GM10266 (cell line): ENCODE data around the gene EVC2.

Source experiments
- DNase-seq: peaks from one replicate; pipeline ENCODE4 v3.0.0; 2012; ENCODE audit errors: extremely low spot score
- CTCF ChIP-seq: IDR thresholded peaks from 2 replicates; pipeline ENCODE4 v1.5.1; 2012; ENCODE audit warnings: mild to moderate bottlenecking, low read depth; ENCODE audit not compliant: control insufficient read depth, insufficient read depth; ENCODE audit errors: missing control alignments

The EVC2 gene

GRCh38 chr4:5696341-5696740, 12.0 kb downstream of the EVC2 start:
- DNase-seq, result no peak
- no peak for TF ChIP-seq CTCF

GRCh38 chr4:5693871-5694270, 14.5 kb downstream of the EVC2 start:
- no peak for DNase-seq

GRCh38 chr4:5691491-5692132, 16.7 kb downstream of the EVC2 start:
- DNase-seq, result no peak
- TF ChIP-seq CTCF, result no peak

More at GRCh38 chr4:5693871-5694270, 14.5 kb downstream of the EVC2 start:
- no peak for TF ChIP-seq CTCF

- DNase-seq, result no peak
Measured at GRCh38 chr4:5689065-5689464, 19.3 kb downstream of the EVC2 start.

DNA sequence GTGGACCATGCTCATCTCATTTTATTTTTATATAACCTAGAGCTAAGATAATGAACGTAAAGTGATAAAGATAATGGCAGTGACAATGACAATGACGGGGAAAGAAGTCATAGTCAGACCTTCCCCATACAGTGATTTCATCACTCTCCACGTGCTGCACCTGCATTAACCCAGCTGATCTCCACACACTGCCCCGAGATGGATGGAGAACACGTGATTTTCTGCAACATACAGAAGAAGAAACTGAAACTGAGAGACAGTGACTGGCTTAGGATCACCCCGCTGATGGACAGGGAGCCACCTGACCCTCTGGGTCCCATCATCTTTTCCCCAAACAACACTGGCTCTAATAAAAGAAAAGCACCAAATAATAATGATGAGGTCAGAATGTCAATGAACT, 22.0 kb downstream of the EVC2 start:
- no peak for TF ChIP-seq CTCF
- DNase-seq, result no peak

More at GRCh38 chr4:5689065-5689464, 19.3 kb downstream of the EVC2 start:
- TF ChIP-seq CTCF, result no peak

DNA sequence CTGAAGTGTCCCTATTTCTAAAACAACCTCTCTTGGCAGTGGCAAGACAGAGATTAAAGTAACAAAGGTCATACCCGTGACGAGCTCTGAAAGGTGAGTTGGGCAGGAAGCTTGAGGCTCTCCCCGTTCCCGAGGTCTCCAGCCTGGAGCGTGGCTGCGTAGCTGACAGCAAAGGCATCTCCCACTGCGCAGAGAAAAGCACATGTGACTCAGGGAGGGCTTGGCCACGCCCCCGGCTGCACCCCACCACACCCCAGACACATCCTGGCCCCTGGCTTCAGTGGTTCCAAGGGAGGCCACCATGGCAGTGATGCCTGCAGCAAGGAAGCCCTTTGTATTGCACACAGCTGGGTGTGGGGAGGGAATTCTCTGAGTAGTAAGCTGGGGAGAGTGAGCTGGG, 23.1 kb downstream of the EVC2 start:
- no peak for DNase-seq
- no peak for TF ChIP-seq CTCF

- no peak for TF ChIP-seq CTCF
- DNase-seq, result no peak
Measured at GRCh38 chr4:5683566-5683965, 24.8 kb downstream of the EVC2 start.
